GM18526 (cell line): ENCODE measurements around the gene CNTN4.

Experiments used
- POLR2A ChIP-seq: IDR thresholded peaks from 3 replicates; pipeline ENCODE4 v1.6.1; 2011; ENCODE audit not compliant: insufficient read length; ENCODE audit errors: extremely low read depth

Gene CNTN4

DNA sequence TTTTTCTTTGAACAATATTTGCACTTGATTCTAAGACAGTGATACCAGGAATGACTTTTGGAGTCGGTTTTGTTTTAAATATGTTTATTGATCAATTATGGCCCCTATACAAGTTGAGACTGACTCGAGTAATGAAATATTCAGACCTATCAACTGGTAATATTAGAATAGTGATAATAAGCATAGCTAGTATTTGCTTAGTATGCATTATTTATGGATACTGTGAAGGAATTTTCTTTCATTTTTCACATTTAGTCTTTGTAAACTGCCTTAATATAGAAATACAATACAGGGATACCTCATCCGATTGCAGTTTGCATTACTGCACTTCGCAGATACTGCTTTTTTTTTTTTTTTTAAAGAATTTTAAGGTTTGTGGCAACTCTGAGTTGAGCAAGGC is 107.9 kb downstream of the CNTN4 start:
- no peak for TF ChIP-seq POLR2A

- no peak for TF ChIP-seq POLR2A
Observed at GRCh38 chr3:2211568-2211967, 112.9 kb downstream of the CNTN4 start.

- TF ChIP-seq POLR2A = no peak
Observed at GRCh38 chr3:2212206-2212605, 113.5 kb downstream of the CNTN4 start.

DNA sequence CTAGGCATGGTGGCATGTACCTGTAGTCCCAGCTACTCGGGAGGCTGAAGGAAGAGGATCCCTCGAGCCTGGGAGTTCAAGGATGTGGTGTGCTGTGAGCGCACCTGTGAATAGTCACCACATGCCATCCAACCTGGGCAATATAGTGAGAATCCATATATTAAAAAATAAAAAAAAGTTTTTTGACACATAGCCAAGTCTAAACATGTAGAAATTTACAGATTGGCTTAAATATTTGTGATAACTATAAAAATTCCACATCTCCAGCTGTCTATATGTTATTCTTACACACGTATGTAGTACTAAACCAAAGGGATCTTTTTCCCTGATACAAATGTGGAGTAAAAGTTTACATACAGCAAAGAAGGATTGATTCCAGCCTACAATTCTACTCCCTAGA is 119.7 kb downstream of the CNTN4 start:
- TF ChIP-seq POLR2A = no peak

DNA sequence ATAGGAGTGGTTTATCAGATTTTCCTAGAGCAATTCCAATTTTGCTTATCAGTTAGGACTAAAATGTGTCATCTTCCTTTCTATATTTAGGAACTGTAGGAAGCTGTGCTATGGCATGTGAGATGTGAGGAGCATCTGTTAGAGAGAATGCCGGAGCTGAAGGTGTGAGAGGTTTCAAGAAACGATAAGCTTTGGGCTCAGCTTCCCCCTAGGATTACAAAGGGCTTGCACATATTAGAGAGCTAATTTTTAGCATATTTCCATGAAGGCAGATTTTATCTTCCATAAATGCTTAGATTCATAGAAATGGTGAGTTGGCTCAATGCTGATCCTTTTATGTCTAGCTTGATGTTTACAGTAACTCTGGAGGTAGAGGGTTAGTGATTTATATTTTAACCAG is 120.2 kb downstream of the CNTN4 start:
- no peak for TF ChIP-seq POLR2A

- TF ChIP-seq POLR2A = no peak
Observed at GRCh38 chr3:2236203-2236602, 137.5 kb downstream of the CNTN4 start.

- no peak for TF ChIP-seq POLR2A
Observed at GRCh38 chr3:2244137-2244536, 145.5 kb downstream of the CNTN4 start.

GRCh38 chr3:2246873-2247648 is 148.4 kb downstream of the CNTN4 start:
- TF ChIP-seq POLR2A = no peak

- TF ChIP-seq POLR2A = no peak
Observed at GRCh38 chr3:2247831-2248230, 149.2 kb downstream of the CNTN4 start.

GRCh38 chr3:2250783-2251182 is 152.1 kb downstream of the CNTN4 start:
- TF ChIP-seq POLR2A = no peak

DNA sequence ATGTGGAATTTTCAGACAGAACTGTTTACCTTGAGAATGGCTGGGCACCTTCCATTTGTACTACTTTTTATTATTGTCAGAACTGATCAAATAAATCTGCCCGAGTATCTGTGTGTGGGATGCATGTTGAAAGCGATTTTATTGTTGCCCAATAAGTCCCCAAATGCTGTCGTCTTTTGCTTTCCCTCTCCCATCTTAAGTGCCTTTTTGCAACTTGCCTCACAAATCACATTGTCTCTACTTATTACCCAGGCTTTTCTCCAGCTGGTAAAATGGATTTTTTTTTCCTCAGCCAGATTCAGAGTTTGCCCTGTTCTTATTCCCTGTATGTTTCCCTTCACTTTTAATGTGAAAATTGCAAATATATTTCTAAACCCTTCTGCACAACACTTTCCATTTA is 163.1 kb downstream of the CNTN4 start:
- TF ChIP-seq POLR2A = no peak

GRCh38 chr3:2262204-2262603 is 163.5 kb downstream of the CNTN4 start:
- no peak for TF ChIP-seq POLR2A

DNA sequence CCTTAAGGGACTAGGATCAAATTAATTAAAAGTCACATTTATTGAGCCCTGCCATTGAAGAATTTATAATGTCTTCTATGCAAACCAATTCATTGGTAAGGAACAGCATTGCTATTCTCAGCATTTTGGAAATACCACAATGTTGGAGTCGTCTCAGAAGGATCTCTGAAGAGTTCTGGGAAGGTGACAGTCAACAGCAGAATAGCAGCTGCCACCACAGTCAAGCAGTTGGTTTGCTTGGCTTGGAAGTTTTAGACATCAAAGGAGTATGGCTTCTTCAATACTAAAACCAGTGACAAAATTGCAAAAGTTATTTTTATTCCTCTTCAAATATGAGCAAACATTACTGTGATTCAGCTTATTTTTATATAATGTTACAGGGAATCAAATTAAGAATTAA is 167.9 kb downstream of the CNTN4 start:
- no peak for TF ChIP-seq POLR2A

GRCh38 chr3:2268779-2269178 is 170.1 kb downstream of the CNTN4 start:
- TF ChIP-seq POLR2A = no peak

DNA sequence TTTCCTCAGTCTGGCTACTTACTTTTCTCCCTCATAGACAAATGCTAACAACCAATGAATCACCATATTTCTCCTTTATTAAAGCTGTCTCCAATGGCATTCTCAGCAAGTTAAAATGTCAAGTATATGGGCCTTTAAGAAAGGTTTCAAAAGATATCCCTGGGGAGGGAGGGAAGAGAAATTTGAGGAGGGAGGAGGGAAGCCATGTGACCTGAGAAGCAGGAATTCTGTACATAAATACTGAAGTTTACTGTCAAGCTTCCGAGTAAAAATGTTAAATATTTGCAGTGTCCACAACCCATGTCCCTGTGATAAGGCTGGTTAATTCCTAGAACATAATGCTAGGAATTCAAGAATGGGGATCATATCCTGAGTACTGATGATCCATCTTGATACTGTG is 175.9 kb downstream of the CNTN4 start:
- TF ChIP-seq POLR2A = no peak

- no peak for TF ChIP-seq POLR2A
Observed at GRCh38 chr3:2283818-2284217, 185.2 kb downstream of the CNTN4 start.

DNA sequence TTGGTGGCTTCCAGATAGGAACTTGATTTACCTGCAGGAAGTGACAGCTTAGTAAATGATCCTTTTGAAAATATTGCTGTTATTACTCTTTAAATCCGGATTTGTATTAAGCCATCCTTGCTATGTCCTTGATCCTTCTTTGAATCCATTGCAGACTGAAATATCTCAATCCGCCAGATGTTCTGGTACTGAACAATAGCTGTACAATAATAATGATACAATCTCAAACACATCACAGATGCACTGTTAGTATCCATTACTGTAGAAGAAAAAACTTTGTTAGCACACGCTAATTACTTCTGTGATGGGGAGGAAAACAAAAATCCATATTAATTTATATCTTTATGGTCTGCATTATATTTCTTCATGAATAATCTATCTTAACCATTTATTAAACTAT is 202.3 kb downstream of the CNTN4 start:
- TF ChIP-seq POLR2A = no peak

GRCh38 chr3:2301361-2301760 is 202.7 kb downstream of the CNTN4 start:
- TF ChIP-seq POLR2A = no peak

GRCh38 chr3:2303566-2303965 is 204.9 kb downstream of the CNTN4 start:
- TF ChIP-seq POLR2A = no peak
